Stimulated activated CD8-positive, alpha-beta memory T cell treated with anti-CD3 and anti-CD28 coated beads, Interleukin-15, amount 100 ng/mL, for 48 hours (primary cell): ENCODE data around the gene PKN2.

Source experiments
- DNase-seq, 2 donors: peaks; one replicate each; pipeline ENCODE4 v3.0.0-alpha.2; 2020; ENCODE audit warnings: low read depth in 2 of 2

The PKN2 gene

DNA sequence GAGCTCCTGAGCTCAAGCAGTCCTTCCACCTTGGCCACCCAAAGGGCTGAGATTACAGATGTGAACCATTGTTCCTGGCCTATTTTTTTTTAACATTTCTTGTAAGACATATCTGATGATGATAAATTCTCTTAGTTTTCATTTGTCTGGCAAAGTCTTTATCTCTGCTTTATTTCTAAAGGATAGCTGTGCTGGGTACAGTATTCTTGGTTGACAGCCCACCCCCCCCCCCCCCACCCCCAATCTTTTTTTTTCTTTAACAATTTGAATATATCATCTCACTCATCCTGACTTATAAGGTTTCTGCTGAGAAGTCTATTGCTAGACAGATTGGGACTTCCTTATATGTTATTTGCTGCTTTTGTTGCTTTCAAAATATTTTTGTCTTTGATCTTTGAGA, 51.3 kb downstream of the PKN2 start:
- no peak for DNase-seq

DNA sequence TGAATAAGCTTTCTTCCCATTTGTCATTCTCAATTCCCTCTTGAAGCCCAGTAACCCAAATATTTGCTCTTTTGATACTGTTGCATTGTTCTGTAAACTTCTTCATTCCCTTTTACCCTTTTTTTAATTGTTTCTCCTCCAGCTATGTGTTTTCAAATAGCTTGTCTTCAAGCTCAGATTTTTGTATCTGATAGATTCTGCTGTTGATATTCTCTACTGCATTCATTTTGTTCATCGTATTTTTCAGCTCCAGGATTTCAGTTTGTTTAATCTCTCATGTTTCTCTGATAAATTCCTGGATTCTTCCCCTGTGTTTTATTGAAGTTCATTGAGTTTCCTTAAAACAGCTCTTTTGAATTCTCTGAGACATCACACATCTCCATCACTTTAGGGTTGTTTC, 51.8 kb downstream of the PKN2 start:
- no peak for DNase-seq

DNA sequence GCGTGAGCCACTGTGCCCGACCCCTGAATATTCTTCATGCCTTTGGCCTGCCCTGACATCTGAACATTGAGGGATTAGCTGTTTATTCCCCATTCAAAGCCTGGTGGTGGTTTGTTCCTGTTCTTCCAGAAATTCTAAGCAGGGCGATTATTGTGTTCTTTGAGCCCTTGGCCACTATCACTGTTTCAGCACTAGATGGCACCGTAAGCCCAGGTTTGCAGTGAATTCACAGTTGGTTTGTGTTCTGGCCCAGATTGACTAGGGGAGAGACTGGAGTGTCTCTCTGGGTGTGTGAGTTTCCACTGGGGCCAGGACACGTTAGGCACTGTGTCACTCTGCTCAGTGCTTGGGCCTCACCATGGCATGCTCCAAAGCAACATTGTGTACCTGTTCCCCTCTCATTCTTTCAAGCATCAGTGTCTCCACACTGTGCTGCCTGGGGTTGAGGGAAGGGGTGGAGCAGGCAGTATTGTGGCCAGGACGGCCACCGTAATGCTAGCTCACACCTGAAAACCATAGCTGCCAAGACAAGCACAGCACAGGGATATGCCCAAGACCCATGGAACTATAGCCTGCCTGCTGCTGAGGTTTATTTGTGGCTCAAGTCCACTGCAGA, 52.7 kb downstream of the PKN2 start:
- peak; percentile 2 to 4 for DNase-seq

DNA sequence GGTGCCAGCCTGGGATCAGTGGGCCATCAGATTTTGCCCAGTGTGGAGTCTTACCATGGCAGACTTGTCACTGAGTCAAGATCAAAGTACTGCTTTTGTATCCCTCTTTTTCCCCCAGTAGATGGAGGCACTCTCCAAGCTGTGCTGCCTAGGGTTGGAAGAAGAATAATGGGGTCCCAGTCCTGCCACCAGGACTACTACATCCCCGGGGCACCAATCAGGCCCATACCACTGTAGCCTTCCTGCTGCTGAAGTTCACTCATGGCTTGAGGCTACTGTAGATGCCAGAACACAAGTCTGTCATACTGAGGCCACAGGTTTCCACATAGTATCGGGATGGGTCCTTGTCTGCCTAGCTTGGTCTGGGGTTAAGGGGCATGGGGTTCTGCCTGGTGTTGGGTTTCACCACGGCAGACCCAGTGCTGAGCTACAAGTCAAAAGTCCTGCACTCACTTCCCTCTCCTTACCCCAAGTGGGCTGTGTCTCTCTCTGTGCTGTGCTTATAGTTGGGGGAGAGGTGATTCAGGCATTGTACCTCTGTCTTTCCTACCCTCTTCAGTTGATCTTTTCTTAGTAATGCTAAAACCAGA, 53.4 kb downstream of the PKN2 start:
- no peak for DNase-seq

DNA sequence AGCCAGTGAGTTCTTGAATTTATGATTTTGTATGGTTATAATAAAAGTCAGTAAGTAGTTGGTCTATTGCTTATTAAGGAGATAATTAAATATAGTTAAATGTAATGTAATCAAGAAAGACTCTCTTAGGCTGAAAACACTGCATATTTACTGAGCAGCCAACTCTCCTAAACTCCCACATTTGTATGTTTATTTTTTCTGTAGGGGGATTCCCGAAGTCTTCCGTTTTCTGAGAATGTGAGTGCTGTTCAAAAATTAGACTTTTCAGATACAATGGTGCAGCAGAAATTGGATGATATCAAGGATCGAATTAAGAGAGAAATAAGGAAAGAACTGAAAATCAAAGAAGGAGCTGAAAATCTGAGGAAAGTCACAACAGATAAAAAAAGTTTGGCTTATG, 56.7 kb downstream of the PKN2 start:
- DNase-seq = no peak

DNA sequence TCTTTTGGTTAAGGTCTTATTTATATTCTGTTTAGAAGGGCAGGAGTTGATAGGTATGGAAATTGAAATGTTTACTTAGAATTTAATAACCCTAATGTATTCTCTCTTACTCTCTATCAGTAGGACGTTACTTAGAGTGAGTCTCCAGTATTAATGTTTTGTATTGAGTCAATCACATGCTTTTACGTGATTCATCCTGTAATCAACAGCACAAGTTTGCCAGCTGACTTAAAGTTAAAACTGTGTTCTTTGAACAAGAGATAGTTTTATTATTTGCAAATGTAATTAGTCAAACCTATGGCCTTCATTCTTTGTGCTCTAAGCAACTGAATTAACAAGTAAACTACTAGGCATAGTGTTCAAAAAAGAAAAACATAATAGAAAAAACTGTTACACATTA, 57.3 kb downstream of the PKN2 start:
- no peak for DNase-seq

DNA sequence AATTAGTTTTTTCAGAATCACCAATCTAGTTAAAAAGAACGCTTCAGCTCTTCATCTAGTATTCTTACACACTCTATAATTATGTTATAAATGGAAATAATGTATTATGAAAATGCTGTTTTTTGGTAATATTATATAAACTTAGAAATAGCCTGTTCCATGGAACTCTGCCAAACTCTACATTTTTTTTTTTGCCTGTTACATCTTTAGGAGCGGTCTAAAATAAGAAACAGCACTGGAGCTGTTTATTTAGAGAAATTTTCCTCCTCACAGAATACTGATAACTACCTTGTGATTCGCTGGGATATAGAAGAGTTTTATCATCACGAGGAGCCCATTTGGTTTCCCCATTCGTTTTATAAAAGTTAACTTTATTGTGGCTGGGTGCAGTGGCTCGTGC, 58.5 kb downstream of the PKN2 start:
- no peak for DNase-seq

DNA sequence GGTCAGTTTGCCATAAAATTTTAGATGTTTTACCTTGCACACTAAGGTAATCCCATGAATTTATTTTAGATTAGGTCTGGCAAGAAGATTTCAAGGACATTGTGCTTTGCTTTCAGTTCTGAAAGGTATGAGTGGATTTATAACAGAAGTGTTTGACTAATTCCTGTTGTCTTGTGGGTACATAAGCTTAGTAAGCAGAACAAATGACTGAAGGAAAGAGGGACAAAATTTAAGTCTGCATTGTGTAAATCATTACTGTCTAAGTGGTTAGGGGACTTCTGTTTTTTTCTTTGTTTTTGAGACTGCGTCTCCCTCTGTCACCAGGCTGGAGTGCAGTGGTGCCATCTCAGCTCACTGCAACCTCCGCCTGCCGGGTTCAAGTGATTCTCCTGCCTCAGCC, 60.1 kb downstream of the PKN2 start:
- DNase-seq = no peak

DNA sequence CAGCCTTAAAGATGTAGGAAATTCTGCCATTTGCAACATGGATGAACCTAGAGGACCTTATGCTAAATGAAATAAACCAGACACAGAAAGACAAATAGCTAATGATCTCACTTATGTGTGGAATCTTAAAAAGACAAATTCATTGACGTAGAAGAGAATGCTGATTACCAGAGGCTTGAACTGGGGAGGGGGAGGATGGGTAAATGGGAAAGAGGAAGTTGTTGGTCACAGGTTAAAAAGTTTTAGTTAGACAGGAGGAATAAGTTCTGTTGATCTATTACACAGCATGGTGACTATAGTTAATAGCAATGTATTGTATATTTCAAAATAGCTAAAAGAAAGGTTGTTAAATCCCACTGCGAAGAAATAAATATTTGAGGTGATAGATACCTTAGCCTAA, 62.8 kb downstream of the PKN2 start:
- DNase-seq = no peak

DNA sequence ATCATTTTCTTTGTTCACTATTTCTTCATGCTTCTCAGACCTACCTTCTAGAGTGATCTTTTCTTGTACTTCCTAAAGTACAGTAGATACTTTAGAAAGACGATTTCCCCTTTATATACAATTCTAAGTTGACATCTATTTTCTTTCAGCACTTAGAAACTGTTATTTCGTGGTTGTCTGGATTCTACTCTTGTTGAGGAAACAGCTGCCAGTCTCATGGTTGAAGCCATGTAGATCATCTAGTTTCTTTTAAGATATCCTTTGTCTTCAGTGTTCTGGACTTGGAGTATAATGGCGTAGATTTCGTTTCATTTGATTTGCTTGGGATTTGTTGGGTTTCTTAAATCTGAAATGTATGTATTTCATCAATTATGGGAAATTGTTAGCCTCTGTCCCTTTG, 67.6 kb downstream of the PKN2 start:
- no peak for DNase-seq

DNA sequence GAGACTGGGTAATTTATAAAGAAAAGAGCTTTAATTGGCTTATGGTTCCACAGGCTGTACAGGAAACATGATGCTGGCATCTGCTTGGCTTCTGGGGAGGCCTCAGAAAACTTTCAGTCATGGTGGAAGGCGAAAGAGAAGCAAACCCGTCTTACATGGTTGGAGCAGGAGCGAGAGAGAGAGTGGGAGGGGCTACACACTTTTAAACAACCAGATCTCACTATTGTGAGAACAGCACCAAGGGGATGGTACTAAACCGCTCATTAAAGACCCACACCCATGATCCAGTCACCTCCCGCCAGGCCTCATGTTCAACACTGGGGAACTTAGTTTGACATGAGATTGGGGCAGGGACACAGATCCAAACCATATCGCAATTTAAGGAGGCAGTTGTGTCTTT, 69.4 kb downstream of the PKN2 start:
- DNase-seq = no peak

DNA sequence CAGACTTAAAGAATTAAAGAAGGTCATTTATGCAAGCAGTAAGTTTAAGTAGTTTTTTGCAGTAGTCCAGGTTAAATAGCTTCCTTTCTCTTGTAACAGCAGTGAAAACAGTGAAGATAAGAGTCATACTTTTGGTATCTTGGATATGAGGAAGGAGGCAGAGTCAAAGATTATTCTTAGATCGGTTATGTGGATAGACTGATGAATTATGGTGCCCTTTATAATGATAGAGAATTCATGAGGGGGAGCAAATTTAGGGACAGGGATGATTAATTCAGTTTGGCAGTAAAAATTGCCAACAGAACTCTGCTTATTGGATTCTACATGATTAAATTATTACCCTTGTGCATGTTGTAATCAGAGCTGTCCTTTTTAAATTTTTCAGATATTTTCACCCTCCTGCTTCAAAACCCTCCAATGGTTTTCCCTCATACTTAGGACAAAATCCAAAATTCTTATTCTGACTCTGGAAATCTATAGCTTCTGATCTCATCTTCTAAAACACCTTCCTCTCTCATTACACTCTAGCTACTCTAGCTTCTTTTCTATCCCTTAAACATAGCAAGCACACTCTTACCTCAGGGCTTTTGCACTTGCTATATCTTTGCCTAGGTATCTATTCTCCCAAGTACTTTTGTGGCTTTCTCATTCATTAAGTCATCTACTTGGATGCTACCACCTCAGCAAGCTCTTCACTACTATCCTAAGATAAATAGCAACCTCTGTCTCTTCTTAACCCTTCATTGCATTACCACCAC, 79.8 kb downstream of the PKN2 start:
- no peak for DNase-seq

DNA sequence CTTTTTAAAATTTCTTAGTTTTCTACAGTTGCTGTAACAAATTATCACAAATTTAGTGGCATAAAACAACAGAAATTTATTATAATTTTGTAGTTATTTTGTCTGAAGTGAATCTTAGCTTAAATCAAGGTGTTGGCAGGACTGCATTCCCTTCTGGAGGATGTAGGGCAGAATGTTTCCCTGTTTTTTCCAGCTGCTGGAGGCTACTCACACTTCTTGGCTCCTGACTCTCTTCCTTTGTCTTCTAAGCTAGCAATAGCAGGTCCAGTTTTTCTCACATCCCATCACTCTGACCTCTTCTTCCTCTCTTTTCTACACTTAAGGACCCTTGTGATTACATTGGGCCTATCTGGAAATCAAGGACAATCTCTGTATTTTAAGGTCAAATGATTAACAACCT, 84.1 kb downstream of the PKN2 start:
- no peak for DNase-seq

DNA sequence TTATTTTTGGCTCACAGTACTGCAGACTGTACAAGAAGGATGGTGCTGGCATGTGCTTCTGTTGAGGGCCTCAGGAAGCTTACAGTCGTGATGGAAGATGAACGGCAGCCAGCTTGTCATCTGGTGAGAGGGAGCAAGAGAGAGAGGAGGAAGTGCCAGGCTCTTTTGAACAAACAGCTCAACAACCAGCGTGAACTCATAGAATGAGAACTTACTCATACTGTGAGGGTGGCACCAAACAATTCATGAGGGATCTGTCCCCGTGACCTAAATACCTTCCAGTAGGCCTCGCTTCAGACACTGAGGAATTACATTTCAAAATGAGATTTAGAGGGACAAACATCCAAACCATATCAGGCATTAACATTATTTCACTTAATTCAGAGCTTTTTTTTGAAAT, 84.7 kb downstream of the PKN2 start:
- no peak for DNase-seq

DNA sequence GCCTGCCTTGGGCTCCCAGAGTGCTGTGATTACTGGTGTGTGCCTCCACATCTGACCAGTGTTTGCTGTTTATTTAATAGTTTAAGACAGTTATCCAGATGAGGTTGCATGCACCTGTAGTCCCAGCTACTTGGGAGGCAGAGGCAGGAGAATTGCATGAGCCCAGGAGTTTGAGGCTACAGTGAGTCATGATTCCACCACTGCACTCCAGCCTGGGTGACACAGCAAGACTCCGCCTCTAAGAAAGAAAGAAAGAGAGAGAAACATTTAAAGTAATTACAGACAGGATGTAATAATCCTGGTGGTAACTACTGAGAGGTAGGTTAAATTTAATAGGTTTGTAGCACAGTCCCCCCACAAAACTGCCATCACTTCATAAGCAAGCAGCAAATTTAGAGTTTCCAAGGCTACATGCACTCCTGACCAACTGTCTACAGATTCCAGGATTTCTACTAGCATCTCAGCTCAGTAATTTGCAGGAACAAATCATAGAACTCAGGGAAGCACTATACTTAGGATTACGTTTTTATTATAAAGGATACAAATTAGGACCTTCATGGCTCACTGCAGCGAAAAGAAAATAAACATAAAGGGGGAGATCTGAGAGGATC, 89.6 kb downstream of the PKN2 start:
- peak in 1 of 2 donors; percentile 5 for DNase-seq

DNA sequence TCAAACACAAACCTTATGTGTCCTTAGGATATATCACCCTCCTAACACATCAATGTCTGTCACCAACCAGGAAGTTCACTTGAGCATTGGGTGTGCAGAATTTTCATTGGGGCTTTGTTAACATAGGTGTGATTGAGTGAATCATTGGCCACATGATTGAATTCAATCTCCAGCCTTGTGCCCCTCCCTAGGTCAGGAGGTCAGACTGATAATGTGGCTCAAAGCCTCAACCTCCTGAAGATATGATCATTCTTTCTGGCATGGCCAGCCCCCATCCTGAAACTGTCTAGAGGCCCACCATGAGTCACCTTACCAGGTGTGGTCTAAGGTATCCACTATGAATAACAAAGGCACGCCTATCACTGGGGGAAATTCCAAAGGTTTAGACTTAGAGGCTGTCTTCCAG, 90.1 kb downstream of the PKN2 start:
- peak; percentile 30 to 36 for DNase-seq

DNA sequence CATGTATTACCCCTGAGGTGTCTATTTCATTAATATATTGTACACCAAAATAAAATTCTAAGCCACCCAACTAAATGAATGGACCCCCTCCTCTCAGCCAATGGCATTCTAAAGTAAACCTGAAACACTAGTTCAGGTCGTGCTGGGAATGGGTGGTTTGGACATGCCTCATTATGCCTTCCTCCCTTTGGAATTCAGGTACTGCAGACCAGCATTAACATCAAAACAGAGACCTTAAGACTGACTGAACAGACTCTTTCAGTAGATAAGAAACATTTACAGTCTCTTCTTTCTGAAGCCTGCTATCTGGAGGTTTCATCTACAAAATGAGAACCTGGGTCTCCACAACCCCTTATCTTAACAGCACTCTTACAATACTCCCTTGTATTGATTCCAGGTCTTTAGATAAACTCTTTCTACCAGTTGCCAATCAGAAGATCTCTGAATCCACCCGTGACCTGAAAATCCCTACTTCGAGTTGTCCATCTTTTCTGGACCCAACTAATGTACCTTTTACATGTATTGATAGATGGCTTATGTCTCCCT, 93.6 kb downstream of the PKN2 start:
- DNase-seq = no peak

DNA sequence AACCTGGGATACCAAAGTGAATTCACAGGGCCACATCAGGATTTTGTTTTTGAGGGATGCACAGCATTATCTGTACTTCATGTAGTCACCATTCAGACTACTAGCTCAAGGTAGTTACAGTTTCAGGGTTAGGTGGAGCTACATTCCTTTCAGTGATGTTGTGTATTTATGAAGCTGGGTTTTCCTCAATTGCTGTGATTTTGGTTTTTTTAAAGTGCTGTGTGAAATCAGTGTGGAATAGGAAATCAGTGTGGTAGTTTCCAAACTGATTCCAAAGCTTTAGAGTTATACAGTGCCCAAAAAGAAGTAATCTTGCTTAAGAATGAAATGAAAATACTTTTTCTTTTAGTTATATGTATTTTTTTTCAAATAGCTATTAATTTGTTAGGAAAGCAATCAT, 95.8 kb downstream of the PKN2 start:
- DNase-seq = no peak

DNA sequence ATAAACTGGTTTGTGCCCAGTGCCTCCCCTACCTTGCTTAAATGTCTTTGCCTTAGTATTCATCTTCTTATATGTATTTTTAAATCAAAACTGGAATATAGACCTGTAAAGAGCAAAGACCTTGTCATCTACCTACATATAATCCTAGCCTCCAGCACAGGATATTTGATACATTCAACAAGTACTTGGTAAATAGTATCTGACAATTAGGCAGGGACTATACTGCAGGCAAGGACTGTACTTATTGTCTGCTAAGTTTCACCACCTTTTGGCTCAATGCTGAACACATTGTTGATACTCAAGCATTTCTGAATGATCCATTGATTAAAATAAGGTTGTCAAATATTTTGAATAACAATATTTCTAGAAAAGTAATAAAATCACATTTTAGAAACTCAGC, 96.4 kb downstream of the PKN2 start:
- no peak for DNase-seq

DNA sequence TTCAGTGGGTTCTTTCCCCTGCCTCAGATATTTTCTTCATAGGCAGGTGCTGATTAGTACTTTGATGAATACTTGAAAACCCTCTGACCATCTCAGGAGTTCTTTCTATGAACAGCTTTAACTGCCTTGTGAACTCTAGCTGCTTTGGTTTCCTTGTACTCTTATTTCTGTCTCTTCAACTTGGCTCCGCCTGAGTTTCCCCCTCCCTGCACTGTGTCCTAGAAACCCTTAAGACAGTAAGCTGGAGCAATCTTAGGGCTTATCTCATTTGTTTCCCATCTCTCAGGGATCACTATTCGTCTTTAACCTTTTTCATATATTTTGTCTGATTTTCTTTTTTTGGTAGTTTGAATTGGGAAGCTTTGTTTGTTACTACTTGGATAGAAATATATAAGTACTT, 99.1 kb downstream of the PKN2 start:
- no peak for DNase-seq

DNA sequence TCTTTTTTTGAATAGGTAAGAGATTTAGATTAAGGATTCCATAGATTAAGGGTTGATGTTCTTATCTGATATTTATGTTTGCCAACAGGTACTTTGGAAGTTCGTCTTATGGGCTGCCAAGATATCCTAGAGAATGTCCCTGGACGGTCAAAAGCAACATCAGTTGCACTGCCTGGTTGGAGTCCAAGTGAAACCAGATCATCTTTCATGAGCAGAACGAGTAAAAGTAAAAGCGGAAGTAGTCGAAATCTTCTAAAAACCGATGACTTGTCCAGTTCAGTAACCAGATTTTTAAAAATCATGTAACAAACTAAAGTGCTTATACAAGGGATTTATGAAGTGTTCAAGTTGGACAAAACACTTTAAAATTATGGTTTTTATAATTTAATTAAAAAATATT, 100.5 kb downstream of the PKN2 start:
- no peak for DNase-seq

DNA sequence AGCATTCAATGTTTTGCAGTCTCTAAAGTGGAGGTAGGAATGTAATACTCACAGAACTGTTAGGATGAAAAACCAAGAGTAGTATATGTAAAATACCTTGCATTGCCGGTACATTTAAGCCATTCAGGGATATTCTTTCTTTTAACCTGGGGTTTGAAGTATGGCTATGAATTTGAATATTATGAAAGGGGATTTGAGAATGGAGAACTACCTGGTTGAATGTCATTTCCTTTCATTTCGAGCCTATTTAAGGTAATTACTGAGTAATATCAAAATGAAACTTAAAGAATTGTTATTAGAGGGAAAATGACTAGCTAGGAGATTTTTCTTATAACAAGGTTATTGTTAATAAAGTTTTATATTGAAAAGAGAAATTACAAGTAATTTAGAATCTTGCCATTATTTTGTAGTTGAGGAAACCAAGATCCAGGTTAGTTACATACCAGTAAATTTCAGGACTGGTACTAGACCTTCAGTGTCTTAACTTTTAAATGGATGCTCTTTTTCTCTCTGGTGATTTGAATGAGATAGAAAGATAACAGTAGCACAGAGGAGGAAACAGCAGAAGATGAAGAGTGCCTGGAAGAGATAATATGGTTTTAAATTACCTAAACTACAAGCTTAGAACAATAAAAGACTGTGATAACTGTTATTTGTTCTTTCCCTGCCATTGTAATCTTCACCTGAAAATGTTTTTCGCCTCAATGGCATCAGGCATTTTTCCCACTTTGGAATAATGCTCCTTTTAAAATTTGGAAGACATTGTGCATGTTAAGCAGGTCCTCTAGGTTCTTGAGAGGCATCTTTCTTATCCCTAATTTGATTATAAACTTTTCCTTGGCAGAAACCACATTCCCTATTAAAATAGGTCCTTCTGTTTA, 103.2 kb downstream of the PKN2 start:
- DNase-seq = no peak
